Activated CD8-positive, alpha-beta memory T cell treated with anti-CD3 and anti-CD28 coated beads, Interleukin-2, amount 50 U/mL, for 4 hours (primary cell): ENCODE data around the gene SPINK2.

Experiments used
- DNase-seq: peaks from one replicate; pipeline ENCODE4 v3.0.0-alpha.2; 2020

SPINK2 gene

DNA sequence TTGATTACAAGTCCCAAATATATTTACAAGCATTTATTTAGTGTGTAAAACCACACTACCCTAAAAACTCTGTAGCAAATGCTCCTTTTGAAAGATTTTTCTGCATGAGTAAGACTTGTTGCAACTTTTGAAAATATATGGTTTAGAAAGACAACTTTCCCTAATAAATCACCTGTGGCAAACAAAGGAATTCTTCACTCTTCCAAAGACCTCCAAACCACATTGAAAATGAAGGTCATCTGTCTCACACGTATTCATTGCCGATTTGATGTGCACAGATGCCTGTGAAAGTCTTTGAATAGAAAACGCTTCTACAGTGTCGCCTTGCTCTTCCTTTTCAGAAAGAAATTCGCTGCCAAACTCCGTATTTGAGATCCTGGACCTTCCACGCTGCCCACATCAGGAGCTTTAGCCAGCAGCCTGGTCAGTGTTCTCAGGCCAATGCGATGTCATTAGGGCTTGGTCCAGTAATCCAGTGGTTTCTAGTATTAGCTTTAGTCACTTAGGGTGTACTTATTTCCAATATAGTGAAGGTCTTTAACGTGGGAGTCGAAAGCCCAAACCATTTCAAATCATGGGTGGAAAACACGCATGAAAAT lies 22.2 kb downstream of the SPINK2 start:
- no peak for DNase-seq

DNA sequence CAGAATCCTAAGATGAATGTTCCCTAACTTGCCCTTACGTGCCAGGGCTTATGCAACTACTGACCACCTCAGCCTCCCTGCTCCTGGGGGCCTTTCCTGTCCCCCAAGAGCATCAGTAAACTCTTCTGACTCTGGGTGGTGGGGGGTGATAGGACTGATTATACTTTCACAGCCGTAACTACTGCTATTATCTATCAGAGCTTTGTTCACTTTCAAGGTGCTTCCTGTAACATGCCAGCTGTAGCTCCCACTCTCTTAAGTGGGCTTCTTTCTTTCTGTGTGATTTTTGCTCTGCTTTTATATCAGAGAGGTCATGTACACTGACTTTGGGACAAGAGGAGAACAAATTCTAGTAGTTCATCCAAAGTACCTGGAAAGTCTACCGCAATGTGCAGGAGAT lies 25.3 kb downstream of the SPINK2 start:
- no peak for DNase-seq

DNA sequence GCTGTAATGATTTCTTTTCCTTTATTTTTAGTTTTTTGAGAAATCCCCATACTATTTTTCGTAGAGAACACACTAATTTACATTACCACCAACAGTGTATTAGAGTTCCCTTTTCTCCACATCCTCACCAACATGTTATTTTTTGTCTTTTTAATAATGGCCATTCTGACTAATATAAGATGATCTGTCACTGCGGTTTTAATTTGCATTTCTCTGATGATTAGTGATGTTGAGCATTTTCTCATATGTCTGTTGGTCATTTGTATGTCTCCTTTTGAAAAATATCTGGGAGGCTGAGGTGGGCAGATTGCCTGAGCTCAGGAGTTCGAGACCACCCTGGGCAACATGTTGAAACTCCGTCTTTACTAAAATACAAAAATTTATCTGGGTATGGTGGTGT lies 30.2 kb downstream of the SPINK2 start:
- no peak for DNase-seq

DNA sequence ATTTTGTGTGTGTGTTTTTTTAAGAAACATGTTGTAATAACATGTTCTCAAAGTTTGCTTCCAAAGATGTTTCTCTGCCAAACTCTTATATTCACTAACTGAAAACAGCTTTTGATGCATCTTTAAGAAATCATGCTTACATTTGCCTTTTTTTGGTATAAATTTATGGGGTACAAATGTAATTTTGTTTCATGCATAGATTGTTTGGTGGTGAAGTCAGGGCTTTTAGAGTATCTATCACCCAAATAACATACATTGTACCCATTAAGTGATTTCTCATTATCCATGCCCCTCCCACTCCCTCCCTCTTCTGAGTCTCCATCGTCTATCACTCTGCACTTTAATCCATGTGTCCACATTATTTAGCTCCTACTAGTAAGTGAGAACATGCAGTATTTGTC lies 30.8 kb downstream of the SPINK2 start:
- DNase-seq = no peak

DNA sequence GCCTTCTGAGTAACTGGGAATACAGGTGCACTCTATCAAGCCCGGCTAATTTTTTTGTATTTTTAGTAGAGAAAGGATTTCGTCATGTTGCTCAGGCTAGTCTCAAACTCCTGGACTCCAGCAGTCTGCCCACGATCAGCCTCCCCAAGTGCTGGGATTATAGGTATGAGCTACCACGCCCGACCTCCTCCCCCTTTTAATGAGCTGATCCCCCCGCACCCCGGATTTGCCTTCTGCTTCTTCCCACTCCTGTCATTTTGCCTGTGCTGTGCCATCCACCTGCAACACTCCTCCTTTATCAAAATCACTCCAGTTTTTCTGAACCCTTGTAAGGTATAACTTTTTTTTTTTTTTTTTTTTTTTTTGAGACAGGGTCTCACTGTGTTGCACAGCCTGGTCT lies 33.4 kb downstream of the SPINK2 start:
- no peak for DNase-seq

DNA sequence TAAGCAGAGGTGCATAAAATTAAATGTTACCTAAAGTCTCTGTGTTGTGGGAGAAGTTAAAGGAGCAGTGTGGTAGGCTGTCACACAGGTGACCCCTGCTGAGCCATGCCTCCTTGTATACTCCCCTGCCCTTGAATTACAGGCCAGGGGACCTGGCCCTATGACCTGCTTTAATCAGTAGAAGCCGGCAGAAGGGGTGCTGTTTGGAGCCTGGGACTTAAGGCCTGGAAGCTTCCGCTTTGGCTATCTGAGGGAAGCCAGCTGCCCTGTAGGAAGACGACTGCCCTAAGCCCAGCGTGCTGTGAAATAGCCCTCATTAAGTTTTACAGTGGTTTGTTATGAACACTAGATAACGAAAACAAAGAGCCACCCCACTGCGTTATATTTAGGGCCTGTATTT lies 34.1 kb downstream of the SPINK2 start:
- no peak for DNase-seq

DNA sequence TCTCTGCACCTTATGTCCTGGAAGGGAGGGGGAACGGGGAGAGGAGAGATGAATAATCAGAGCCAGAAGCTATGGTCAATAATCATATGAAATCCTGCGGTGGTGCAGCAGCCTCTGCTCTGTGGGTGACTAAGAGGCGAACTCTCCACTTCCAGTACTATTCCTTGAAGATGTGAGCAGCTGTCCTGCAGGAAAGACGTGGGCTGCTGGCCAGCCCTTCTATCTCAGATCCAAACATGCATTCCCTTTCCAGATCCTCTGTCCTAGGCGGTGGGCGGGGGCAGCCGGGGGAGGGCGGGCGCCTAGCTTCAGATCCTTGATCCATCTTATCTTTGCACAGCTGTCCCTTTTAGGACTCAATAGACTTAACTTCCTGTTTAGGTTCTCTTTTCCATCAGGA lies 34.5 kb downstream of the SPINK2 start:
- no peak for DNase-seq

DNA sequence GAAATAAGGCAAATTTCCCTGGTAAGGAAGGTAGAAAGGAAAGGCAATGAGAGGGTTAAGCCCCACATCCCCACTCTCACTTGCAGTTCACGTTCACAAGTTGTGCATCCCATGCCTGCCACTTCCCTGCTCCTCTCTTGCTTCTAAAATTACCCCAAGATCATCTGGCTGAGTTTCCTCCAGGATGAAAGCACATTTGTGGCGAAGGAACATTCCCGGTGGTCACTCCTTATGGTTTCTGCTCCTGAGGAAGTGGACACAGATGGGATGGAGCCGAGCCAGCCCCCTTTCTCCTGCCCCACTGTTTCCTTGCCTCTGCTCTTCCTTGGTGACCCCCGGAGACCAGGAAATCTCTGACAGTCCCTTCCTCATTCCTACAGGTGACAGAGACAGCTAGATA lies 37.5 kb downstream of the SPINK2 start:
- no peak for DNase-seq

DNA sequence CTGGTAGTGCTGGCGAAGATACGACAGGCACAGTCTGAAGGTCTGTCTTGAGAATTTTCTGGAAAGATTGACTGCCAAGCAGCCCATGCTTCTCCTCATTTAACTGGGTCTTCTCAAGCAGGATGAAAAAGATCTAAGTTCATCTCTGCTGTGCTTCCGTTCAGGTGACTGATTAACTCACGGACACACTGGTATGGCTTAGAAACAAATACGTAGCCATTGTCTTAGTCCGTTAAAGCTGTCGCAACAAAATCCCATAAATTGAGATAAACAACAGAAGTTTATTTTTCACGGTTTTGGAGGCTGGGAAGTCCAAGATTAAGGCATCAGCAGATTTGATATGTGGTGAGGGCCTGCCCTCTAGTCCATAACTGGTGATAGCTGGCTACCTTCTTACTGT lies 39.5 kb downstream of the SPINK2 start:
- DNase-seq = no peak

DNA sequence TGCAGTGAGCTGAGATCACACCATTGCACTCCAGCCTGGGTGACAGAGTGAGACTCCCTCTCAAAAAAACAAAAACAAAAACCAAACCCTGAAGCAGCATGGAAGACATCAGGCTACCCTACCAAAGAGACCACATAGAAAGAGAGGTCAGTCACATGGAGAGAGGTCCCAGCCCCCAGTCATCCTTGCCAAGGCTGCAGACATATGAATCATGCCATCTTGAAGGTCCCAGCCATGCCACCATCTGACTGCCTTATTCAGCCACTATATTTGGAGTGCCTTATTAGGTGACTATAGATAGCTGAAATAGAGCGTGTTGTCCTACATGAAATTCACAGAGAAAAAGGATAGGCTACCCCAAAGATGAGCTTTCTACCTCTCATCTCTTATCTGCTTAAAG lies 48.2 kb downstream of the SPINK2 start:
- no peak for DNase-seq

DNA sequence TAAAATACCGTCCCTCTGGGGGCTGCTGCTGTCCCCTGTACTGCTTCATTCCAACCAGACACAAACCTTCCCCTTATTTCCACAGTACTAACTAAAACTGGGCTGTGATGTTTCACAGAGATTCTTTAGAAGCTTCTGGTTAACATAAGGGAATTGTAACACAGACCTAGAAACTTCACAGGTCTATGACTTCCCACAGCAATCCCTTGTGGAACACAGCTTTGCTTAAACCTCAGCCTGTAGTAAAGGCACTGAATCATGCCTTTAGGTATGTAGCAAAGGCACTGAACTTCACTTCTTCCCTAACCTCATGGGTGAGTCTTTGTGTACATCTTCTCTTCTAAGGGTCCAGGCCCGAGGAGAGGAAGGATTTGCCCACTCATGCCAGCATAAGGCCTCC lies 49.4 kb downstream of the SPINK2 start:
- no peak for DNase-seq

DNA sequence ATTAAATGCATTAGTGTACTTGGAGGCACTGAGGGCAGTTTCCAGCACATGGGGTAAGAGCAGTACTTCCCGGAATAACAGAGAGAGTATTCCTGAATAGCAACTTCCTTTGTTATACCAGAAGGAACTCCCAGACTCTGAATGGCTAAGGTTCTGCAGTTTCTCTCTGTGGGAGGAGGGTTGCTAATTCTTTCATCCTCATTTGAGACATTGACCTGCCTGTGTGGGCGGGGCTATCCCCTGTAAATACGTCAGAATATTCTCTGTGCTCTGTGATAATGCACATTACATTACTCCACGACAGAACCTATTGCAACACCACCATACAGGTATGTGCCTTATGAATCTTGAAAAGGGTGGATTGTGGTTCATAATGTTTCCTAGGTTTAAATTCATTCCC lies 52.7 kb downstream of the SPINK2 start:
- DNase-seq = no peak

DNA sequence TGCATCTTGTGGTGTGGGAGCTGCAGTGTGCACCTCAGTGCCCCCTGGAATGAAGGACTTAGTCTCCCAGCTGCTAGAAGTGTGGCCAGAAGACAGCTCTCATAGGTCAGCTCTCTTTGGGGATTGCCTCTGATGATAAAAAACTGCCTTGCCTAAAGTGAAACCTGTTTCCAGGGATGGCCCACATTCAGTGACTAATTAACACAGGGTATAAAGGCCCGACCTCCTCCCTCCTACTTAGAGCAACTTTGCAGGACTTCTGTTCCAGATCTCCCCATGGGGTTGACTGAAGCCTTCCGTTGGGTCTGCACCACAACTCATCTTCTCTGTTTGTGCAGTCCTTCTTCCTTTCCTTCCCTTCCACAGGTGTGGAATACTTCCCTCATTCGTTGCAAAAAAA lies 53.2 kb downstream of the SPINK2 start:
- DNase-seq = no peak

DNA sequence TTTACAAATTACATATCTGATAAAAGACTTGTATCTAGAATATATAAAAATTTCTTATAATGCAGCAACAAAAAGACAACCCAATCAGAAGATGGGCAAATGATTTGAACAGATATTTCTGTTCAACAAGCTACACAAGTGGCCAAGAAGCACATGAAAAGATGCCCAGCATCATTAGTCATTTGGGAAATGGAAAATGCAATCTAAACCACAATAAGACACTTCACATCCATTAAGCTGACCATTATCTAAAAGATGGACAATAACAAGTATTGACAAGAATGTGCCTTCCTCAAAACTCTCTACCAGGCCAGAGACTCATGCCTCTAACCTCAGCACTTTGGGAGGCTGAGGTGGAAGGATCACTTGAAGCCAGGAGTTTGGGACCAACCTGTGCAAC lies 53.9 kb downstream of the SPINK2 start:
- DNase-seq = no peak

DNA sequence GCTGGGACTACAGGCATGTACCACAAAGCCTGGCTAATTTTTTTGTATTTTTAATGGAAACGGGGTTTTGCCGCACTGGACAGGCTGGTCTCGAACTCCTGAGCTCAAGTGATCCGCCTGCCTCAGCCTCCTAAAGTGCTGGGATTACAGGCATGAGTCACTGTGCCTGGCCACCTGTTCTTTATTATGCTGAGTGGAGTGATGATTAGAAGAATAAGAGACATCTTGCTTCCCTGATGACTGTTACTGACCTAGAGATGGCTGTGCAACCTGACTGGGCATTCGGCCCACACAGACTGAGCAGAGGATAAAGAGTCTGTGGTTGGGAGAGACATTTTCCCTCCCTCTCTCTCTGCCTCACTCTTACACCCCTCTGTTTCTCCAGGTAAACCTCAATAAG lies 56.7 kb downstream of the SPINK2 start:
- DNase-seq = no peak

DNA sequence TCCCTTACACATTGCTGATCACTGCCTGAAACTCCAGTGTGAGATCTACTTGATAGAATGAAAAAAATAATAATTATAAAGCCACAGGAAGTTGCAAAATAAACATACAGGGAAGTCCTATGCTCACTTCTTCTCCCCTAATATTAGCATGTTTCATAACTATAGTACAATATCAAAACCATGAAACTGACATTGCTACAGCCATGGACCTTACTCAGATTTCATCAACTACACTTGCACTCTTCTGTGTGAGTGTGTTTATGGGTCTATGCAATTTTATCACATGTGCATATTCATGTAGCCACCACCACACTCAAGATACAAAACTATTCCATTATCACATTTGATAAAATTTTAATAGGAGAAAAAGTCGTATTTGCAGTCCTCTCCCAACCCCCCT lies 57.3 kb downstream of the SPINK2 start:
- no peak for DNase-seq

DNA sequence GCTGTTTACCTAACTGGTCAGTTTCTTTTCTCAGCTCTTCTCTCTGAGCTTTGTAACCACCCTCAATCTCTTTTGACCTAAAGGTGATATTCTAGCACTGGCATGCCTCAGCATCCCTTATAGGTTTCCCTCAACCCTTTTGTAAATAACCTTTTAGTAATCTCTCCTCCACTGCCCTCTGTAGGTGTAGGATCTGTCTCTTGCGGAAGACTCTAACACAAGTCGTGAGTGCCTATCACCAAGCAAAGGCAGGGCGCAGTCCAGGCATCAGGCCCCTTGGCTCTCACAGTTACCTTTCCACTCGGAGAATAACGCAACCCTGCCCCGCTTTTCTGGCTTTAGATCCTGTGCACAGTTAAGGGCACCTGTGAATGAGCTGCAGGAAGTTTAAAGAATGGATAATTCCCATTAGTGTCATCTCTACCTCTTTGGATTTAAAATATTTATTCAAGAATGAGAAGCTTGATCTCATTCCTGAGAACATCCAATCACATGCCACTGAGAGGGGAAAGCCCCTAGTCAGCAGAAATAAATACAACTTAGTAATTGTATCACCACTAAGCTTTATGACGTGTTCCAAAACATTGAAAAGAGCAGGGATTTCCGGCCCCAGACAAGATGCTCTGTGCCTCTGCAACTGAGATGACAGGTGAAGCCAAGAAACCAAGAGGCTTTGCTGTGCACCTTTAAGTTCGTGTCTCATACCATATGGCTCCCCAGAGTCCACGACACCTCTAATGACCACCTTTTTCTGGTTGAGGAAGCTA lies 58.8 kb downstream of the SPINK2 start:
- no peak for DNase-seq

DNA sequence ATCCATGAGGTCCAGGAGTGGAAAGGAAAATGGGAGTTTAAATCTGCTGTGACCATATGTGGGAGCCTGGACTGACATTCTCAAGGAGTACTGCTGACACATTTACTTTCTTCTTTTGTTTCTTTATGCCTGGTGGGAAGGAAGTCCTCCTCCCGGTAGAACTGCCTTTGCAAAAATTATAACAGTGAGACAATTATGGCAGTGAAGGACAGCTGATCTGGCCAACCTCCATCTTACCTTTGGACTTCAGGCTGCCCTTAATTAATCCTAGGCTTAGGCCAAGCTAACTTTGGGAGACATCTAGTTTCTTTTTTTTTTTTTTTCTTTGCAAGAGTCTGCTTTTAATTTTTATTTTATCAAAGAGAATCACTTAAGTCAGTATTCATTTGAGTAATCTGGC lies 61.3 kb downstream of the SPINK2 start:
- DNase-seq = no peak
